NCI-H2227 treated with DMSO at 0.1 percent for 48 hours (cell line): Measurements from ENCODE around the gene SCEL.
A peak's percentile ranks its signal among the peaks of the same experiment; 100 is the strongest.
"Not testable (repeated sequence)": the region's sequence is repeated elsewhere in the genome, so short reads cannot be mapped to it uniquely, and the experiment has no call there.

Experiments used
- DNase-seq: peaks from one replicate; lab custom pipeline; 2025; lab: John Stamatoyannopoulos, UW

SCEL gene

DNA sequence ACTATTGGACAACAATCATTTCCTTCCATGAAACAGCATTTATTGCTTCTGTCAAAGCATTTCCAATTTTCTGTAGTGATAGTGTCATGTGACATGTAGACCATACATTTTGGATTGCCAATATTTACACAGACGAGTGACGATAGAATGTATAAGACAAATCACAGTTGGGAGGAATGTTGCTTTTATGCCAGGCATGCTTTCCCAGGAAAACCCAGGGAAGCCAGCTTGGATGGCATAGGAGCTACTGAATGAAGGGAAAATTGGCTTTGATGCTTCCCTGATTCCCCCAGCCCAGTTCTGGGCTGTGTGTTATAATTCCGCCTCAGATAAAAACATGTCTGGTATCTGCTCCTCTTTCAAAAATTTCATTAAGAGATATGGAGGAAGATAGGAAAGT lies 22.5 kb downstream of the SCEL start:
- no peak for DNase-seq

DNA sequence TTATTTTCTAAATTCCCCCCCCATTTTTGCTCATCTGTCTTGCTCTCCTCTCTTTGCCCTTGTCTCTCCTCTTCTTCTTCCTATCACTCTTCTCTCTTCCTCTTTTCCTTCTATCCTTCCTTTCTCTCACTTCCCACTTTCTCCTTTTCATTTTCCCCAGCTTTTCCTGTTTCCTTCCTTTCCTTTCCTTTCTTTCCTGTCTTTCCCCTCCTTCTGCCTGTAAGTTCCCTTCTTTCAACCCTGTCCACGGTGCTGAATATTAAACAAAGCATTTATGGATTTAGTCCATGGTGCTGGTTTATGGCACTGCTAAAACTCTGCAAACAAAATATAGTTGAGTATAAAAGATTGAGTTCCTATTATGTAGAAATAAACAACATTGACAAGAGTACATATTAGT lies 27.6 kb downstream of the SCEL start:
- no peak for DNase-seq

DNA sequence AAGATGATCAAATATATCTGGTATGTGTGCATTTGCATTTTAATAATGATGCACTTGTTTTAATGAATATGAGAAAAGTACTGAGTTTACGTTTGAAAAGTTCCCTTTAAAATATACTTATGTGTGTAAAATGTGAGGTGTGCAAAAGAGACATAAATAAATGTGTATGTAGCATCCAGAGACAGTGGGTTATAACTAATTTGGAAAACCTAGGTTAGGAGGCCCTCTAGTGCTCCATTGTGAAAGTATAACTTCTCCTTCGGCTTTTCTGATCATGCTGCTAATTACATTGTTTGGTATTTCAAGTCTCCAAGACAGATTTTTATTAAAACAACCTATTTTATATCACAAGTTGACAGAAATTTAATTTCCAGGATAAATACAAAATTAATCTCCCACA lies 30.1 kb downstream of the SCEL start:
- DNase-seq = no peak

DNA sequence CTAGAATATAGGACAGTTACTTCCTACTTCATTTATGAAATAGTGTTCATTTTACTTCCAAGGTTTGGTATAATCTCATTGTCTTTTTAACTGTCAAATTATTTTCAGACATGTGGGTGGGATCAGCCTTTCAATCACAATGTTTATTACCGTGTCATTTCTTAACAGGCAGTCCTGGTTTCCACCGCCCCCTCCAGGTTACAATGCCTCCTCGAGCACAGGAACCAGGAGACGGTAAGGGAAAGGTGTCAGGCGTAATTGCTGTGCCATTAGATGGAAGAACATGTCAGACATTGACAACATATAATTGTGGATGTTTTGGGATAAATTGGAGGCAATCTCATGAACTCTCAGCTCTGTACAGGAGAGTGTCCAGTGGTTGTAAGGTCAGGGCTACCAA lies 36.5 kb downstream of the SCEL start:
- DNase-seq = no peak

DNA sequence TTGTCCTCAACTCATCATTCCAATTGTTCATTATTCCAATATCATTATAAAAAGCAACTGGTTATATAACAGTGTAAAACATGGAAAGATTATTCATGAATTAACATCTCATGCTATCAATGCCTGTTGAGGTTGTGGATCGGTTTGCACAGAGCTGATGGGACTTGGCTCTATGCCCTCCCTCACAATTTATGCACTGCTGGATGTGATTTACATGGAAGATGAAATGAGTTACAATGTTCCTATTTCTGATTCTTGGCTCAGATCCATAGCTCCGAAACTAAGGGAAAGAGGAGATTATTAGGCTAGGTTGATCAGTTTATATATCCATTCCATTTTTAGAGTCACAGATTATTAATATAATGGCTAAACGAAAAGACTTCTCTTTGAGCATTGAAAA lies 38.6 kb downstream of the SCEL start:
- no peak for DNase-seq

DNA sequence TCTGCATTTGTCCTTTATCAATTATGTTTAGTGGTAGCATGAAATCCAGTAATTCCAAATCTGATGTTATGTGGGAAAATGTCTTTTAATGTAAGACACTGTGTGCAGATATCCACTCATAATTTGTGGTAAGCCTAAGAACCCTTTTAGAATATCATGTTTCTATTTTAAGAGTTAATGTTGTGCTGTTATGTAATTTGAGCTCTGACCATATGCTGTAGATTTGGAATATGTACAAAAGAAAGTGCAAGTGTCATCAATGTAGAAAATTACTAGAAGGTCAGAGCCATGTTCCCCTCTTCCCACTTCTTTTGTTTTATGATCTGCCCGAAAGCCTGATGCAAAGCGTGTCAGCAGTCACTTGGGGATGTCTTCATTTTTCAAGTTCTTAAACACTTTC lies 44.5 kb downstream of the SCEL start:
- DNase-seq = no peak

DNA sequence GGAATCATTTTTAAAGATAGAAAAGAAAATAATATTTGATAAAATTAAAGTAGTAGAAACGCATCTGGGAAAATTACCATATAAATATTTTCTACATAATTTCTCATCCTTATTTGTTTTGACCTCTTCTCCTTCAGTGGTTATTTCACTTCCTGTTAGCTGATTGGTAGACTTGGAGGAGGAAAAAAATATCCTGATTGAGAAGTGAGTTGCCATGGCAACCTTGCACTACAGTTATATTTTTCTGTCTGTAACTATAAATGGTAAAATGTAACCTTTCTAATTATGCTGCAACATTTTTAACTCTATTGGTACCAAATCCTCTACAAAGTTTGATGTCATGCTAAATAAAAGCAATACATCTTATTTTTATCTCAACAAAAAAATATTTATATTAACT lies 45.2 kb downstream of the SCEL start:
- no peak for DNase-seq

DNA sequence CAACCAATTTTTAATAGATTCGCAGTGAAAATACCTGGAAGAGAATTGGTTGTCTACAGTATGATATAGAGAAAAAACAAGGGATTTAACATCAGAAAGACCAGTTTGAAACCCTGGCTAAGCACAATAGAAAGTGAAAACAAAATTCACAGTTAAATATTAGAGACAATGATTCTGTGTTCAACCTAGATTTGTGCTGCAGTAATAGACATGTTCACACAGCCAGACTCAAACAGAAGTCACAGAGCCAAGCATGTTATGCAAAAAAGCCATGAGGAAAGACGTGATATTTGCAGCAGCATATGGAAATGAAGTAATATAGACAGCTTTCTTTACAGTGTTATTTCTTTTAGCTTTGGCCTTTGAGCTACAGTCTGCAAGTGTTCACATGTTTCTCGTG lies 48.1 kb downstream of the SCEL start:
- no peak for DNase-seq

DNA sequence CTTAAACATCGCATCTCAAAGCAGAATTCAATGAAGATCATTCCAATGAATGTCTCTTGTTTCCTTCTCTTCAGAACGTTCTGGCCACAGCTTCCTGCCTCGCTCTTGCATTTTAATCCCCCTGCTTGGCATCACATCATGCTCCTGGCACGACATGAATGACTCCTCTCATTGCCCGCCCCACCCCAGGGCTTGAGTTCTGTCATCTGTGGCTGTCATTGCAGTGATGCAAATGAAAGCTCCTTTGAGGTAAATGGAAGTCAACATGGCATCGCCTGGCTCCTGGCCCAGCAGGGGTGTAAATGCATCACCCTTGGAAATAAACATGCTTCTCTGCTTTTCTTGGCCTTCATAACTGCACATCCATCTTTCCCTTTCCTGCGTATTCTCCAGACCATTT lies 48.6 kb downstream of the SCEL start:
- DNase-seq = no peak

DNA sequence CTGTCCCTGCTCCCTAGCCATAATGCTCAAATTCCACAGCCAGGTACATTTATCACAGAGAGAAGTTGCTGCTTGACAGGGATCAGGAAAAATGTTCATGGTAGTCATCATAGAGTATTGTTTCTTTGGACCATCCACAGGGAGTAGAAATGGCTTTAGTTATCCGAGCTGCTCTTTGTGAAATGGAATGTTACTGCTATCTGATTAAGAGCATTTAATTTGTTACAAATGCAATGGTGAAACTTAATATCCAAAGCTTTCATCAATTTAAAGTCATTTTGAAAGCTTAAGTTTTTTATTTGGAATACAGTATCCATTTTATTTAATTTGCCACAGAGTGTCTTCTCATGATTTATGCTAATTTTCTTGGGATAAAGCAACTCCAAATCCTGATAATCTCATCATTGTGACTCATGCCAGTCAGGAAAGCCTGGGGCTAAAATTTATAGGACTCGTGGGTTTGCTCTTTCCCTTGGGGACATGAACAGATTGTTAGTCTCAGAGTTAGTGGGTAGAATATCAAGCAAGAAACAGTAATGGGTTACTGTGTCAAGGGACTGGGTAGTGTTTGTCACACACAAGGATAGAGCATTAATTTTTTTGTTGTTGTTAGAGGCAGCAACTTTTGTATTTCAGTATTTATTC lies 59.8 kb downstream of the SCEL start:
- DNase-seq = no peak

DNA sequence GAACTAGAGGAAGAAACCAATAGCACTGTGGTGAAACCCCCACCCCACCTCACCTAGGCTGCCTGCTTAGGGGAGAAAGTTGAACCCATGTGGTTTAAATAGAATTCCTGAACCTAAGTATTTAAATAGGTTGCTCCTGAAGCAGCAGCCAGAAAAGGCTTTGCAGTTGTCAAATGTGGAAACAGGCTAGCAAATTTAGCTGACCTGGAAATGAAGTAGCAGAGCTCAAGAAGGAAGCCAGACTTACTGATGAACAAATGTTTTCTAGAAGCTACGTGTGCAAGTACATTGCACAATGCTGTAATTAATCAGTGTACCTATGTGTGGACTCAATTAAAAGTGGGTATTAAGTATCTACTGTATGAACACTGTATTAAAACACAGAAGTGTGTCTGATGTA lies 61.3 kb downstream of the SCEL start:
- no peak for DNase-seq

DNA sequence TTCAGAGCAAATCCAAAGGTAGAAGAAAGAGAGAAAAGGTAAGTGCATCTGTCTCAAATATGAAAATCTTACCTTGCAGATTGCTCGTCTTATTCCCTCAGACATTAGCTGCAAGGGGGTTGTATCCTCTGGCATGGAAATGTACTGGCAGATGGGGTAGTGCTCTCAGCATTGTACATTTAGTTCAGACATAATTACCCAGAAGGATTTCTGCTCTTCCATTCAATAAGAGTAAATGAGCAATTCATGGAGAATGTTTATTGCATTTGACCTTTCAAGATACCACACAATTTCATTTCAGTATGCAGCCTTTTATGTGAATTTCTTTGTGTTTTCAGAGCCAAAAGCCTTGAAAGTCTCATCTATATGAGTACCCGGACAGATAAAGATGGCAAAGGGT lies 63.8 kb downstream of the SCEL start:
- DNase-seq = peak; percentile 13

DNA sequence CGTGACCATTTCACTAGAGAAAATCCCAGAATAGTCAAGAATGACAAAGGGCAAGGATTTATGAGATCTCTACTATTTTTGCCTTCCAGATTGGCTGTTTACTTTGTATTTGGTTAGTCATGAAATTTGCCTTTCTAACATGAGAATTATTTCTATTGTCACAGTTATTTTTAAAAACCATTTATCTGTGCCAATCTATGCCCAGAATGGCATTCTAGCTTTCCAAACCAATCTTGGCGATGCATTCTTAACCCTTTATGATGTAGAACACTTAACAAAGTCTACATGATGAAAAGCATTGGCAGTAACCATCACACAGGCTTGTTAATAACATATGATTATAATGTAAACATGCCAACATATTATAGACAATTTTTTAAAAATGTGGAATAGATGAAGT lies 65.2 kb downstream of the SCEL start:
- no peak for DNase-seq

DNA sequence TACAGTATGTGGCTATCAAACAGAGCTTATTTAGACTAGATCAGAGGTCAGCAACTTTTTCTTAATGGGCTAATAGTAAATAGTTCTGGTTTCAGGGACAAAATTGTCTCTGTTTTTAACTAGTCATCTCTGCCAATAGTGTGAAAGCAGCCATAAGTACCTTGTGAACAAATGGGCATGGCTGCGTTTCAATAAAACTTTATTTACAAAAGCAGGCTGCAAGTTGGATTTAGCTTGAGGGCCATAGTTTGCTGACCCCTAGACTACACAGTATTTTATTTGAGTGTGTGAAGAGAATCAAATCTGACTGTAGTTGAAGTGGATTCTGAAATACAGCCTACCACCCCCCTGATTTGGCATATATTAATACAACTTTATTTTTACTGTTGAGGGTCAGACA lies 75.6 kb downstream of the SCEL start:
- DNase-seq = no peak

DNA sequence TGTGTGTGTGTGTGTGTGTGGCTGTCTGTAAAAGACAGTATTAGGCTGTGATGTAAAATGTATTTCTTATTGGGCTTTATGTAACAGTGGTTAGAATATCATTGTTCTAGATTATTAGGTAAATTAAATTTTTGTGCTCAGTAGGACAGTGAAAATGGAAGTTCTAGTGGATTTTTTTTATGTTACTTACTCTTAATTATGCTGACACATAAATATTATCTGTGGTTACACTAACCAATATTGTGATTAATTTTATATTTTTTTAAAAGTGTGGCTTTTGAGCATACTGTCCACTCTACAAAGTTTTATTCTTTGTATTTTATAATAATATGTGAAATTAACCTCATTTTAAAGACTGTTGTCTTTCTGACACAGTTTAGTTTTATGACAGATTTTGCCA lies 80.5 kb downstream of the SCEL start:
- no peak for DNase-seq

DNA sequence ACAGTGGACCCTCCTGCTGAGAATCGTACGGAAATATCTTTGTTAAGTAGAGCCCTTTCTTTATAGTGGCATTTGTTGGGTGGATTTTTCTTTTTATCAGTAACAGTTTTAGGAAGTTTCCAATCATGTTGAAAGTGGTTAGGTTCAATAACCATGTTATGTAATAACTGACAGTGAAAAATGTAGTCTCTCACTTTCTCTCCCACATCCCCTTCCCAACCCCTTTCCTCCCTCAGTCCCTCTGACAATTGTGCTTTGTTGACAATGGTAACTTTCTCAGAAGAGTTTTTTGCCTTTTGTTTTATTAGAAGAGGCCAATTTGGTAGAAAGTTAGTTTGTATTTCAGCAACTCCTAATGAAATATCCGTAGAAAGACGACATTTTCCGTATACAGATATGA lies 84.1 kb downstream of the SCEL start:
- DNase-seq = no peak

DNA sequence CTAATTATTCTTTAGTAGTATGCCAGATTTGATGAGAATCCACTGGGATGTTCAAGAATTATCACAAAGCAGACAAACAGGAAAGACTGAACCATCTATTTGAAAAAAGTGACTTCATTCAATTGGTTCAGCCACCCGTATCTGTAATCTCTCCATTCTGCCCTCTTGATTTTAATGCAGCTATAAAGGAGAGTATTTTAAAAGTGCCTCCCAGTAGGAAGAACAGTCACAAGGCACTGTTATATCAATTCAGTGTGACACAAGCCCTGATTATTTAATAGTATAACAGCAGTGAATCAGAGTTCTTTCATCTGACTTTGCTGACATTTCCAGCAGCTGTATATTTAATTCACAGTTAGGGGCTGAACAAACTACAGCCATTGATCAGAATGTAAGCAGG lies 84.6 kb downstream of the SCEL start:
- peak; percentile 18 for DNase-seq

DNA sequence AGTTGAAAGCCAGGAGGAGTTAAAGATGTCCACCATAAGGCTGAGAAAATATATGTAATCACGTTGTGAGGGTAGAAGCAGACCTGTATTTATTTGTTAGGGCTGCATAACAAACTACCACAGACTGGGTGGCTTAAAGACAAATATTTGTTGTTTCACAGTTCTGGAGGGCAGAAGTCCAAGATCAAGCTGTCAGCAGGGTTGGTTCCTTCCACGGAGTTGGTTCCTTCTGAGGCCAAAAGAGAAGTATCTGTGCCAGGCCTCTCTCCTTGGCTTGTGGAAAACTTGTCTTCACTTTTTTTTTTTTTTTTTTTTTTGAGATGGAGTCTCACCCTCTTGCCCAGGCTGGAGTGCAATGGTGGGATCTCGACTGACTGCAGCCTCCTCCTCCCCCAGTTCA lies 88.3 kb downstream of the SCEL start:
- no peak for DNase-seq

DNA sequence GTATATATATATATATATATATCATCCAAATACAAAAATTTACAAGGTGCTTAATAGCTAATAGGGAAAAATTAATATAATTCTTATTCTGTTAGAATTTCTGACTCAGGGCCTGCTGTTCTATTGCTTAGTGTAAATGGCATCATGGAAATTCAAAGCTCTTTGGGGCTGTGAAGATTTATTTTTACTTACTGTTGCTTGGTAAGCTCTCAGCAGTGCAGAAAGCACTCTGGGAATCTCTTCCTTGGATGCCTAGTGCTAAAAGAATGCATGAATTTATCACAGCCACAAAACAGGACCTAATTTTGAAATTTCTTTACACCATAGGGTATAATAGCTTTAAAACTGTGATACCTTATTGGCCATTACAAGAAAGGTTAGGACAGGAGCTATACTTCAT lies 92.7 kb downstream of the SCEL start:
- no peak for DNase-seq

DNA sequence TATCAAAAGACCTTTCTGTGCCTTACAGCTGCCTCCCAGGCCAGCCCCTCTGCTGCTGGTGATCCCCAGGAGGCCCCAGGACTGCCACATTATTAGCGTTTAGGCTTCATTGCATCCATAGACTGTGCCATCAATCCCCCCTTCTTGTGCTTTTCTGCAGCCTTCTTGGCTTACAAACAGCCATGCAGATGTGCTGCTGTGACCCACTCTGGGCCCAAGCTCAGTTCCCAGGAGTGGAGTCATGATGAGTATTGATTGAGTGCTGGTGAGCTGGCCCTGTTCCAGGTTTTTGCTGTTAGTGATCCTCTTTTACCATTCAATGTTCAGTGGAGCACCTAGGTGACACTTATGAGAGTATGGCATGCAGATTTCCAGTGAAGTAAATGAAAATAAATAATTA lies 102.1 kb downstream of the SCEL start:
- no peak for DNase-seq

DNA sequence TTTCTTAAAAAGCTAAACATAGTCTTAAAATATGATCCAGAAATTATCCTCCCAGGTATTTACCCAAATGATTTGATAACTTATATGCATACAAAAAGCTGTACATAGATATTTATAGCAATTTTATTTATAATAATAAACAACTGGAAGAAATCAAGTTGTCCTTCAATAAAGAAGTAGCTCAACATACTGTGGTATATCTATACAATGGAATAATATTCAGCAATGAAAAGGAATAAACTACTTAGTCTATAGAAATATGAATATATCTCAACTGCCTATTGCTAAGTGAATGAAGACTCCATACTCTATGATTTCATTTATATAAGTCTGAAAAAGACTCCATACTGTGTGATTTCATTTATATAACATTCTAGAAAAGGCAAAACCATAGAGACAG lies 114.9 kb downstream of the SCEL start:
- DNase-seq = no peak

DNA sequence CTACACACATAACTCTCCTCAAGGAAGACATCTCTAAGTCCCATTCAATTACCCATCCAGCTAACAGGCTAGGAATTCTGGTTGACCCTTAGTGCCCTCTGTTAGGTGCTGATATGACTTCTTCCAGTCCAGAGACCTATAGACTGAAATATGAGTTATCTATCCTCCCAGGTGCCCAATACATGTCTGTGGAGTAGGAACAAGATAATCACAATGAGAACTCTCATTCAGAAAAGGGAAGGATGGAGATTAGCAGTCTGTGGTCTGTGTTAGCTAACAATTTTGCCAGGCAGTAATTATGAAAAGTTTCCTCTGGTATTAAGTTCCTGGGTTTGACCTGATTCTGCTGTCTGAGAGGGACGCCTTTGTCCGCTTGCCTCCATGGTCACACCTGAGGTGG lies 117.8 kb downstream of the SCEL start:
- no peak for DNase-seq

DNA sequence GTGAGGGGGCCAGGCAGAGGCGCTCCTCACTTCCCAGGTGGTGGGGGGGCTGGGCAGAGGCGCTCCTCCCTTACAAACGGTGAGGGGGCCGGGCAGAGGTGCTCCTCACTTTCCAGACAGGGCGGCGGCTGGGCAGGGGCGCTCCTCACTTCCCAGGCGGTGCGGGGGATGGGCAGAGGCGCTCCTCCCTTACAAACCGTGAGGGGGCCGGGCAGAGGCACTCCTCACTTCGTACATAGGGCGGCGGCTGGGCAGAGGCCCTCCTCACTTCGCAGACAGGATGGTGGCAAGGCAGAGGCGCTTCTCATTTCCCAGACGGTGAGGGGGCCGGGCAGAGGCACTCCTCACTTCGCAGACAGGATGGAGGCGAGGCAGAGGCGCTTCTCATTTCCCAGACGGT lies 124.5 kb downstream of the SCEL start:
- not testable (repeated sequence) for DNase-seq

DNA sequence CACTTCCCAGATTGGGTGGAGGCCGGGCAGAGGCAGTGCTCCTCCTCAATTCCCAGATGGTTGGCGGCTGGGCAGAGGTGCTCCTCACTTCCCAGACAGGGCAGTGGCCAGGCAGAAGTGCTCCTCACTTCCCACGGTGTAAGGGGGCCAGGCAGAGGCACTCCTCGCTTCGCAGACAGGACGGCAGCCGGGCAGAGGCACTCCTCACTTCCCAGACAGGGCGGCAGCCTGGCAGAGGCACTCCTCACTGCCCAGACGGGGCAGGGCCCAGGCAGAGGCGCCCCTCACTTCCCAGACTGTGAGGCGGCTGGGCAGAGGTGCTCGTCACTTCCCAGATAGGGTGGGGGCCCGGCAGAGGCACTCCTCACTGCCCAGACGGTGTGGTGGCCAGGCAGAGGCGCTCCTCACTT lies 125.3 kb downstream of the SCEL start:
- no peak for DNase-seq

DNA sequence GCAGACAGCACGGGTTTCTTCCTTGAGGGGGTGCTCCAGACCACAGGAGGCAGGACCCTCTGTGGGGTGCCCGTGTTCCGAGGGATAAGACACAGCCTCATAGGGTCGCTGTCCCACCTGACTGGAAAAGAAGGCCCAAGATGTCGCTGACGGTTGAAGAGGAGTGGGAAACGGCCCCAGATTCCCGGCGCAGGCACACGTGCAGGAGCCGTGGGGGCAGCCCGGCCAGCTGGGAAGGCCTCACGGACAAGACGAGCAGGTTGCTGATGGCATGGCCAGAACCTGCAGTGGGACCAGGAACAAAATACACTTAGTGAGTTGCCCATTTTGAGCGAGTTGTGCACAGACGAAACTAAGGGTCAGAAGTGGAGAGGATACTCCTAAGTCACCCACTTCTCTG lies 126.8 kb downstream of the SCEL start:
- not testable (repeated sequence) for DNase-seq
